PC-3 (cell line): ENCODE data around the gene SMYD3.

Experiments
- EZH2 ChIP-seq: fragments of 300-600 bp; sonication (generic); IDR thresholded peaks from one replicate; pipeline ENCODE4 v1.6.1; 2017; ENCODE audit warnings: antibody characterized with exemption, mild to moderate bottlenecking, low read length; ENCODE audit not compliant: unreplicated experiment
- EZH2phosphoT487 ChIP-seq: fragments of 300-600 bp; sonication (generic); IDR thresholded peaks from 2 replicates; pipeline ENCODE4 v1.6.1; 2018; ENCODE audit warnings: mild to moderate bottlenecking, antibody characterized with exemption, low read length, borderline replicate concordance
- TF ChIP-seq, protein P1 (sequence below): fragments of 300-600 bp; sonication (generic); conservative IDR thresholded peaks from 2 replicates; pipeline ENCODE4 v1.5.1; 2017; ENCODE audit warnings: antibody characterized with exemption, low read depth, mild to moderate bottlenecking, low read length

DNA sequence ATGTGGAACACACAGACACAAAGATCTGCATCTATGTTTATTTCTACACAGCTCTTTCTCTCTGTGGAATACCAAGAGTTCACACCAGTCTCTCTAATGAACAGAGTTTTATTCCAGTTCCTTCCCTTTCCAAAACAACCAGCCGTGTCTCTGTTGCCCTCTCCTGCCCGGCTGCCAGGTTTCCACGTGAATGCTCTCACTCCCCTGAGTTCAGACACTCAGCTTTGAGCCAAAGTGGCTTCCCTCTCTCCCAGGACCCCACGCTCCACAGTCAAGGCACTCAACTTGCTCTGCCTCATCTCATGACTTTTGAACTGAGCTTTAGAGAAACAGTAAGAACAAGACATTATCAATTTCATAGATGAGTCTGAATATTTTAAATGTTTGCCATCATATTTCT lies 488.9 kb downstream of the SMYD3 start:
- TF ChIP-seq, protein P1, sequence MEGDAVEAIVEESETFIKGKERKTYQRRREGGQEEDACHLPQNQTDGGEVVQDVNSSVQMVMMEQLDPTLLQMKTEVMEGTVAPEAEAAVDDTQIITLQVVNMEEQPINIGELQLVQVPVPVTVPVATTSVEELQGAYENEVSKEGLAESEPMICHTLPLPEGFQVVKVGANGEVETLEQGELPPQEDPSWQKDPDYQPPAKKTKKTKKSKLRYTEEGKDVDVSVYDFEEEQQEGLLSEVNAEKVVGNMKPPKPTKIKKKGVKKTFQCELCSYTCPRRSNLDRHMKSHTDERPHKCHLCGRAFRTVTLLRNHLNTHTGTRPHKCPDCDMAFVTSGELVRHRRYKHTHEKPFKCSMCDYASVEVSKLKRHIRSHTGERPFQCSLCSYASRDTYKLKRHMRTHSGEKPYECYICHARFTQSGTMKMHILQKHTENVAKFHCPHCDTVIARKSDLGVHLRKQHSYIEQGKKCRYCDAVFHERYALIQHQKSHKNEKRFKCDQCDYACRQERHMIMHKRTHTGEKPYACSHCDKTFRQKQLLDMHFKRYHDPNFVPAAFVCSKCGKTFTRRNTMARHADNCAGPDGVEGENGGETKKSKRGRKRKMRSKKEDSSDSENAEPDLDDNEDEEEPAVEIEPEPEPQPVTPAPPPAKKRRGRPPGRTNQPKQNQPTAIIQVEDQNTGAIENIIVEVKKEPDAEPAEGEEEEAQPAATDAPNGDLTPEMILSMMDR: no peak
- TF ChIP-seq EZH2 (no peak), EZH2phosphoT487 (no peak)
